OCI-LY3 (cell line): ENCODE measurements around the gene OSR1.

Experiments
- CTCF ChIP-seq: fragments of 200-600, 300-600 bp; sonication (generic); IDR thresholded peaks from 2 replicates; pipeline ENCODE4 v1.5.1; 2014; ENCODE audit warnings: antibody characterized with exemption, low read length, low read depth
- EZH2phosphoT487 ChIP-seq: fragments of 200-600 bp; shearing (Covaris generic); IDR thresholded peaks from 2 replicates; pipeline ENCODE4 v1.6.1; 2018; ENCODE audit warnings: antibody characterized with exemption, mixed run types, low read depth

- TF ChIP-seq CTCF (no peak), EZH2phosphoT487 (no peak)
These were observed 566 bp upstream of the OSR1 start for GRCh38 chr2:19359021-19359357.
